CD4-positive, alpha-beta T cell (primary cell): ENCODE results near the gene AADACL4. TPM values are rescaled to one million over a fixed set of nuclear protein-coding genes. Genes with fewer than 3 reads are reported as not detected.

ENCODE experiments used
- ATAC-seq: fragments of 200-7000 bp; cut with Tn5 transposase; one replicate; pipeline ENCODE4 v1.10.0; 2022; ENCODE audit warnings: mild to moderate bottlenecking; ENCODE audit not compliant: poor library complexity
- CTCF ChIA-PET: fragments of 350-600 bp; sonication (Branson Sonifier 250); formaldehyde crosslinking; loops from one replicate; lab custom pipeline; 2021; ENCODE audit warnings: antibody characterized with exemption, inconsistent platforms; lab: Charles Lee
- POLR2A ChIA-PET: fragments of 350-600 bp; sonication (Branson Sonifier 250); formaldehyde crosslinking; loops from one replicate; lab custom pipeline; 2021; ENCODE audit warnings: antibody characterized with exemption, inconsistent platforms; lab: Charles Lee
- DNase-seq, 14 experiments: peaks; one replicate each; pipeline ENCODE4 v3.0.0-alpha.2; 2013 to 2020; ENCODE audit warnings: mixed read lengths in 2 of 14
- H3K27ac ChIP-seq, 2 donors: one replicate each; pipeline versions ENCODE4 v1.5.1 to v1.7.0; 2013; ENCODE audit warnings: low read length in 2 of 2, low read depth in 1 of 2, mild to moderate bottlenecking in 1 of 2
- H3K27me3 ChIP-seq, 2 experiments: 1 replicate in 1 of 2; 2 replicates in 1 of 2; pipeline versions ENCODE4 v1.6.1 to v1.7.0; 2013; ENCODE audit warnings: low read length in 2 of 2, control low read depth in 1 of 2, mild to moderate bottlenecking in 1 of 2, moderate library complexity in 1 of 2; ENCODE audit not compliant: insufficient read depth in 2 of 2, control insufficient read depth in 1 of 2
- H3K36me3 ChIP-seq: one replicate; pipeline ENCODE4 v1.6.1; 2013; ENCODE audit warnings: low read length, control low read depth; ENCODE audit not compliant: insufficient read depth
- H3K4me1 ChIP-seq: one replicate; pipeline ENCODE4 v1.6.1; 2013; ENCODE audit warnings: low read length, control low read depth; ENCODE audit not compliant: insufficient read depth
- H3K4me3 ChIP-seq: one replicate; pipeline ENCODE4 v1.5.1; 2013; ENCODE audit warnings: mild to moderate bottlenecking, low read length, moderate library complexity
- H3K9me3 ChIP-seq, 2 experiments: 1 replicate in 1 of 2; 2 replicates in 1 of 2; pipeline versions ENCODE4 v1.6.1 to v1.7.0; 2013; ENCODE audit warnings: low read length in 2 of 2, mild to moderate bottlenecking in 2 of 2, control low read depth in 1 of 2, moderate library complexity in 1 of 2; ENCODE audit not compliant: control insufficient read depth in 1 of 2, insufficient read depth in 1 of 2
- H3K27ac Mint-ChIP-seq: one replicate; pipeline ENCODE4 v1.8.0; 2020; ENCODE audit warnings: mixed read lengths
- H3K27me3 Mint-ChIP-seq: one replicate; pipeline ENCODE4 v1.8.0; 2021; ENCODE audit warnings: mixed read lengths
- H3K36me3 Mint-ChIP-seq: one replicate; pipeline ENCODE4 v1.8.0; 2021; ENCODE audit warnings: low read depth, mixed read lengths
- H3K4me1 Mint-ChIP-seq: one replicate; pipeline ENCODE4 v1.8.0; 2021; ENCODE audit warnings: low read depth, mixed read lengths
- H3K4me3 Mint-ChIP-seq: one replicate; pipeline ENCODE4 v1.8.0; 2020; ENCODE audit warnings: mild to moderate bottlenecking, mixed read lengths
- H3K9me3 Mint-ChIP-seq: one replicate; pipeline ENCODE4 v1.8.0; 2020; ENCODE audit warnings: mixed read lengths
- intact Hi-C, 2 experiments: fragments of 100-400 bp; cut with DNase I in 1 of 2; cut with micrococcal nuclease in 1 of 2; formaldehyde crosslinking; loops; one replicate each; pipeline versions ENCODE4 v1.15.1 to v1.9.0; 2023 to 2025; cut with DNase I, micrococcal nuclease
- total RNA-seq, 174 experiments: library from RNA in 2 of 174; stranded (reverse) in 2 of 174; gene quantifications; one replicate each; pipeline ENCODE4 v1.2.3 and lab custom pipeline; 2021 to 2026
- TF ChIP-seq, protein P1 (sequence below): fragments of 200-600 bp; IDR thresholded peaks from one replicate; pipeline ENCODE4 v1.8.0; 2022; ENCODE audit warnings: antibody characterized with exemption, mild to moderate bottlenecking

AADACL4 gene
- total RNA-seq, 2 experiments from 2014 or later = not detected

- Mint-ChIP-seq H3K27me3 (no peaks in the 10 kb centered on the region), H3K9me3 (no peaks in the 10 kb centered on the region), H3K4me3 (no peak overlapping the region), H3K4me1 (peaks cover 3% of the 10 kb centered on the region), H3K27ac (no peak overlapping the region), H3K36me3 (no peaks in the 10 kb centered on the region)
- TF ChIP-seq, protein P1, sequence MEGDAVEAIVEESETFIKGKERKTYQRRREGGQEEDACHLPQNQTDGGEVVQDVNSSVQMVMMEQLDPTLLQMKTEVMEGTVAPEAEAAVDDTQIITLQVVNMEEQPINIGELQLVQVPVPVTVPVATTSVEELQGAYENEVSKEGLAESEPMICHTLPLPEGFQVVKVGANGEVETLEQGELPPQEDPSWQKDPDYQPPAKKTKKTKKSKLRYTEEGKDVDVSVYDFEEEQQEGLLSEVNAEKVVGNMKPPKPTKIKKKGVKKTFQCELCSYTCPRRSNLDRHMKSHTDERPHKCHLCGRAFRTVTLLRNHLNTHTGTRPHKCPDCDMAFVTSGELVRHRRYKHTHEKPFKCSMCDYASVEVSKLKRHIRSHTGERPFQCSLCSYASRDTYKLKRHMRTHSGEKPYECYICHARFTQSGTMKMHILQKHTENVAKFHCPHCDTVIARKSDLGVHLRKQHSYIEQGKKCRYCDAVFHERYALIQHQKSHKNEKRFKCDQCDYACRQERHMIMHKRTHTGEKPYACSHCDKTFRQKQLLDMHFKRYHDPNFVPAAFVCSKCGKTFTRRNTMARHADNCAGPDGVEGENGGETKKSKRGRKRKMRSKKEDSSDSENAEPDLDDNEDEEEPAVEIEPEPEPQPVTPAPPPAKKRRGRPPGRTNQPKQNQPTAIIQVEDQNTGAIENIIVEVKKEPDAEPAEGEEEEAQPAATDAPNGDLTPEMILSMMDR = peak; percentile 92
- Histone ChIP-seq H3K4me1 (peaks cover 3% of the 10 kb centered on the region), H3K36me3 (no peaks in the 10 kb centered on the region), H3K27ac (no peak overlapping the region), H3K9me3 (no peaks in the 10 kb centered on the region), H3K4me3 (no peak overlapping the region), H3K27me3 (no peaks in the 10 kb centered on the region)
- ChIA-PET CTCF (interaction anchor here (0.5 to 2.0 kb wide), 15 partner anchors 10 to 387 kb away, joined by 3 to 17 read pairs (median 4); no protein-coding TSS in a partner anchor), POLR2A (no interaction called here)
- ATAC-seq (peak; percentile 68), DNase-seq (peak; percentile 51 to 85 (median 60))
- intact Hi-C loops = loop anchor here (1.0 to 10.0 kb wide), 6 partner anchors 38 to 544 kb away; no protein-coding TSS in a partner anchor
These were observed 14.9 kb downstream of the AADACL4 start for GRCh38 chr1:12658531-12659453.

- ATAC-seq = no peak
- DNase-seq = no peak
- Histone ChIP-seq H3K27me3 (no peaks in the 10 kb centered on the region), H3K9me3 (no peaks in the 10 kb centered on the region), H3K4me1 (peaks cover 3% of the 10 kb centered on the region), H3K4me3 (no peak overlapping the region), H3K27ac (no peak overlapping the region), H3K36me3 (no peaks in the 10 kb centered on the region)
- TF ChIP-seq, protein P1 = no peak
- Mint-ChIP-seq H3K36me3 (no peaks in the 10 kb centered on the region), H3K27ac (no peak overlapping the region), H3K9me3 (no peaks in the 10 kb centered on the region), H3K27me3 (peaks cover 4% of the 10 kb centered on the region), H3K4me3 (no peak overlapping the region), H3K4me1 (peaks cover 3% of the 10 kb centered on the region)
- POLR2A ChIA-PET = no interaction called here
- intact Hi-C loops = no loop called here
- CTCF ChIA-PET = no interaction called here
These were observed 17.8 kb downstream of the AADACL4 start for GRCh38 chr1:12661606-12662219.

GRCh38 chr1:12662556-12662955, 18.7 kb downstream of the AADACL4 start:
- no peak for ATAC-seq
- Mint-ChIP-seq H3K27ac (no peak overlapping the region), H3K27me3 (peaks cover 4% of the 10 kb centered on the region), H3K4me1 (peaks cover 3% of the 10 kb centered on the region), H3K4me3 (no peak overlapping the region), H3K9me3 (no peaks in the 10 kb centered on the region), H3K36me3 (no peaks in the 10 kb centered on the region)
- no peak overlapping the region for H3K4me3 ChIP-seq
- no peak for DNase-seq
- peaks cover 0 to 3% of the 10 kb centered on the region in 2 experiments for H3K27me3 ChIP-seq
- no peaks in the 10 kb centered on the region for H3K9me3 ChIP-seq
- intact Hi-C loops = no loop called here
- POLR2A ChIA-PET = interaction anchor here (0.7 kb wide), 1 partner anchor 11 kb away, joined by 3 read pairs; no protein-coding TSS in a partner anchor
- H3K4me1 ChIP-seq = peaks cover 3% of the 10 kb centered on the region
- no peaks in the 10 kb centered on the region for H3K36me3 ChIP-seq
- H3K27ac ChIP-seq = no peak overlapping the region
- TF ChIP-seq, protein P1 = no peak
- CTCF ChIA-PET = no interaction called here
